Measurements from ENCODE around the gene SCARB1. TPM values are rescaled to one million over a fixed set of nuclear protein-coding genes. Genes with fewer than 3 reads are reported as not detected.
A peak's percentile ranks its signal among the peaks of the same experiment; 100 is the strongest.

SCARB1 gene
- total and polyA plus RNA-seq, 2 of the 13 experiments (the other 11 are each of a cell fraction or from before 2014, with no cell fraction given), result 63.4 to 160 TPM

- TF ChIP-seq ZMYM2 (CRISPR knock-in tag; IDR thresholded peaks at IDR 0.05), result peak; percentile 65; the same call in 1 of the 2 replicates
- TF ChIP-seq RARA (CRISPR knock-in tag; IDR thresholded peaks at IDR 0.05), result peak; percentile 64
- TF ChIP-seq POGZ (CRISPR knock-in tag; IDR thresholded peaks at IDR 0.05), result no peak
- TF ChIP-seq FOXP1 (IDR thresholded peaks at IDR 0.05), result no peak
- peak; percentile 74; the same call in 1 of the 2 replicates for TF ChIP-seq FOXP1 (CRISPR knock-in tag; IDR thresholded peaks at IDR 0.05)
- TF ChIP-seq GABPB1 (CRISPR knock-in tag; IDR thresholded peaks at IDR 0.05), result peak; percentile 53; the same call in 1 of the 2 replicates
- peak; percentile 48 for TF ChIP-seq PRPF4 (IDR thresholded peaks at IDR 0.05; ENCODE audit: low read depth, low read length, poor library complexity, severe bottlenecking)
- no peak for TF ChIP-seq ZNF615 (CRISPR knock-in tag; IDR thresholded peaks at IDR 0.05; ENCODE audit: borderline replicate concordance)
- 0 out of 2 replicates have a peak, but pooled peaks have one; percentile 25 for TF ChIP-seq ZNF772 (CRISPR knock-in tag; IDR thresholded peaks at IDR 0.05)
- peak; percentile 38; the same call in 1 of the 2 replicates for TF ChIP-seq ZFP91 (CRISPR knock-in tag; IDR thresholded peaks at IDR 0.05; ENCODE audit: borderline replicate concordance)
- TF ChIP-seq NRL (CRISPR knock-in tag; IDR thresholded peaks at IDR 0.05; ENCODE audit: borderline replicate concordance), result peak; percentile 79
- no peak for TF ChIP-seq FOXA1 (IDR thresholded peaks at IDR 0.05)
- TF ChIP-seq FOXA1 (CRISPR knock-in tag; IDR thresholded peaks at IDR 0.05), result peak; percentile 26; the same call in 1 of the 2 replicates
- TF ChIP-seq ZNF136 (CRISPR knock-in tag; IDR thresholded peaks at IDR 0.05; ENCODE audit: low read depth), result no peak
- TF ChIP-seq MXD3 (CRISPR knock-in tag; IDR thresholded peaks at IDR 0.05), result peak; percentile 46; the same call in 1 of the 2 replicates
- peak; percentile 26 for TF ChIP-seq MED8 (CRISPR knock-in tag; IDR thresholded peaks at IDR 0.05; ENCODE audit: insufficient replicate concordance)
- no peak for TF ChIP-seq MTERF4 (CRISPR knock-in tag; IDR thresholded peaks at IDR 0.05)
- TF ChIP-seq HIC2 (CRISPR knock-in tag; IDR thresholded peaks at IDR 0.05; ENCODE audit: low read depth), result peak; percentile 95
- TF ChIP-seq ZBTB39 (CRISPR knock-in tag; IDR thresholded peaks at IDR 0.05), result no peak
- TF ChIP-seq LBX2 (CRISPR knock-in tag; IDR thresholded peaks at IDR 0.05; ENCODE audit: borderline replicate concordance), result no peak
- no peak for TF ChIP-seq ATAD3A (CRISPR knock-in tag; IDR thresholded peaks at IDR 0.05)
These were observed 117.6 kb downstream of the SCARB1 start (continued) for GRCh38 chr12:124745891-124746570.
